HepG2 (cell line): ENCODE results near the gene GPX1. TPM values are rescaled to one million over a fixed set of nuclear protein-coding genes. Genes with fewer than 3 reads are reported as not detected.
A peak's percentile ranks its signal among the peaks of the same experiment; 100 is the strongest.

Source experiments
- CEBPG ChIP-seq: IDR thresholded peaks from 2 replicates; pipeline ENCODE4 v1.6.1; 2016
- FOXJ3 ChIP-seq: sonication (generic); formaldehyde crosslinking; IDR thresholded peaks from 2 replicates; pipeline ENCODE4 v1.4.0; 2020; ENCODE audit warnings: missing genetic modification reagents, mild to moderate bottlenecking, borderline replicate concordance
- MEIS2 ChIP-seq: sonication (generic); formaldehyde crosslinking; IDR thresholded peaks from 2 replicates; pipeline ENCODE4 v1.9.0; 2021; ENCODE audit warnings: mild to moderate bottlenecking, missing genetic modification reagents
- MXI1 ChIP-seq: IDR thresholded peaks from 3 replicates; pipeline ENCODE4 v1.6.1; 2012; ENCODE audit warnings: low read depth, low read length, inconsistent platforms, borderline replicate concordance
- NFE2 ChIP-seq: sonication (generic); formaldehyde crosslinking; IDR thresholded peaks from 2 replicates; pipeline ENCODE4 v1.4.0; 2020; ENCODE audit warnings: missing genetic modification reagents
- NR1H2 ChIP-seq: sonication (generic); formaldehyde crosslinking; IDR thresholded peaks from 2 replicates; pipeline ENCODE4 v1.8.1; 2022; ENCODE audit warnings: low read depth, missing genetic modification reagents, borderline replicate concordance
- REXO4 ChIP-seq: sonication (generic); formaldehyde crosslinking; IDR thresholded peaks from 2 replicates; pipeline ENCODE4 v1.8.0; 2022; ENCODE audit warnings: missing genetic modification reagents, mild to moderate bottlenecking, borderline replicate concordance
- SMC3 ChIP-seq: IDR thresholded peaks from 2 replicates; pipeline ENCODE4 v1.6.1; 2011; ENCODE audit warnings: low read length, improper control_type of control experiment
- TARDBP ChIP-seq: sonication (generic); formaldehyde crosslinking; IDR thresholded peaks from 2 replicates; pipeline ENCODE4 v1.8.0; 2022; ENCODE audit warnings: mild to moderate bottlenecking, missing genetic modification reagents
- ZNF10 ChIP-seq: sonication (generic); formaldehyde crosslinking; IDR thresholded peaks from 2 replicates; pipeline ENCODE4 v1.4.0; 2020; ENCODE audit warnings: mild to moderate bottlenecking, low read depth, missing genetic modification reagents, borderline replicate concordance
- ZNF329 ChIP-seq: sonication (generic); formaldehyde crosslinking; IDR thresholded peaks from 2 replicates; pipeline ENCODE4 v1.9.0; 2021; ENCODE audit warnings: low read depth, mild to moderate bottlenecking, missing genetic modification reagents
- ZNF460 ChIP-seq: sonication (generic); formaldehyde crosslinking; IDR thresholded peaks from 2 replicates; pipeline ENCODE4 v1.5.1; 2020; ENCODE audit warnings: missing genetic modification reagents, mild to moderate bottlenecking, borderline replicate concordance
- ZNF530 ChIP-seq: sonication (generic); formaldehyde crosslinking; IDR thresholded peaks from 2 replicates; pipeline ENCODE4 v1.5.0; 2020; ENCODE audit warnings: low read depth, mild to moderate bottlenecking, missing genetic modification reagents
- ZNF569 ChIP-seq: sonication (generic); formaldehyde crosslinking; IDR thresholded peaks from 2 replicates; pipeline ENCODE4 v1.5.0; 2020; ENCODE audit warnings: mild to moderate bottlenecking, missing genetic modification reagents, moderate library complexity, borderline replicate concordance
- ZNF839 ChIP-seq: sonication (generic); formaldehyde crosslinking; IDR thresholded peaks from 2 replicates; pipeline ENCODE4 v1.4.0; 2020; ENCODE audit warnings: missing genetic modification reagents, mild to moderate bottlenecking, borderline replicate concordance
- polyA plus RNA-seq, 8 experiments: library from polyadenylated mRNA; depleted of rRNA in 3 of 8; stranded (reverse) in 7 of 8; unstranded in 1 of 8; fragments of >200 nt; fragmentation: Illumina TruSeq in 4 of 8; extraction: Trizol in 4 of 8; gene quantifications; 2 replicates each; pipeline versions ENCODE4 v1.2.1 to v1.2.3, GENCODE V29; 2011 to 2016; ENCODE audit warnings: low read depth in 4 of 8, missing spikeins in 1 of 8, mixed read lengths in 1 of 8; ENCODE audit not compliant: insufficient read depth in 1 of 8
- total RNA-seq, 5 experiments: library from RNA; depleted of rRNA; stranded (reverse); fragments of >200 nt; fragmentation: Illumina TruSeq; extraction: Trizol; gene quantifications; 2 replicates each; pipeline ENCODE4 v1.2.3, GENCODE V29; 2016; ENCODE audit warnings: low read depth in 1 of 5
- TF ChIP-seq, protein P1 (sequence below): sonication (generic); formaldehyde crosslinking; IDR thresholded peaks from 2 replicates; pipeline ENCODE4 v1.5.1; 2020; ENCODE audit warnings: missing genetic modification reagents, mild to moderate bottlenecking, borderline replicate concordance
- TF ChIP-seq, protein P2 (sequence below): sonication (generic); formaldehyde crosslinking; IDR thresholded peaks from 2 replicates; pipeline ENCODE4 v1.5.1; 2020; ENCODE audit warnings: missing genetic modification reagents, mild to moderate bottlenecking, borderline replicate concordance
- TF ChIP-seq, protein P3 (sequence below): fragments of 450-650 bp; IDR thresholded peaks from 2 replicates; pipeline ENCODE4 v1.6.1; 2017; ENCODE audit warnings: mild to moderate bottlenecking
- TF ChIP-seq, protein P4 (sequence below): sonication (generic); formaldehyde crosslinking; IDR thresholded peaks from 2 replicates; pipeline ENCODE4 v1.4.0; 2020; ENCODE audit warnings: low read depth, mild to moderate bottlenecking, missing genetic modification reagents
- TF ChIP-seq, protein P5 (sequence below): sonication (generic); formaldehyde crosslinking; IDR thresholded peaks from 2 replicates; pipeline ENCODE4 v1.8.0; 2022; ENCODE audit warnings: missing genetic modification reagents, low read depth, mild to moderate bottlenecking, borderline replicate concordance

The GPX1 gene
- total and polyA plus RNA-seq, 2 of the 13 experiments (the other 11 are each of a cell fraction or from before 2014, with no cell fraction given), result 149 to 168 TPM

DNA sequence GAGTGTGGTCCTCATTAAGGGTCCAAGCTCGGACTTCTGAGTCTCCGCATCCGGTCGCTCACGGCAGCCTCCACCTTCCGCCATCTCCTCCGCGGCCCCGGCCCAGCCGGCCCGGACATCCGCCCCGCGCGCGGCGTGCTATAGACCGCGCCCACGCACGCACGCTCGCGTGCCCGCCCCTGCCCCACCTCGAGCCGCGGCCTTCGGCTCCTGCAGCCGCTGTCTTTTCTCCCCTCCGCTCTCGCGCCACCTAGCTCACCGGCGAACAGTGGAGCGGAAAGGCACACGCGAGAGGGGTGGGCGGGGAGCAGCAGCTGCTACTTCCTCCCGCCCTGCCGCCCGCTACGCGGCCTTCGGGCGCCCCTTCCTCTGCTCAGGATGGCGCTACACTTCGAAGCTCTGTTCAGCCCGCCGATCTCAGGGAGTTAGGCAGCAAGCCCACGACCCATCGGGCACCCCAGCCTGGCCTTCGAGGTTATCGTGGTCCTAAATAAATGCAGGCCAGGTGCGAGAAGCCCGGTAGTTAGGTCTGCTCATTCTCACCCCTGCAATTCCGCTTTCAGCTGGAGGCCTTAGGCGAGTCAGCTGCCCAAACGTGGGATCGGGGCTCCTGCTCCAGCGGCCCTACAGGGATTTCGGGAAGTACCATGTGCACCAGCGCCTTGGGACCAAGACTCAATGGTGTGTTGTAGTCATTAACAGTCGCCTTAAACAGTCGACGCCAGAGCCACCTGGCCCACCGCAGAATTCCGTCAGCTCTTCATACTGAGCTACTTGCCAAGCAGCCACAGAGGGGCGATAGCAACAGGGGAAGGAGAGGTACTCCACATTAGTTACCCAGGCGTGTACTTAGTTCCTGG, 18.0 kb downstream of the GPX1 start, which contains the start of gene USP4 (continued):
- TF ChIP-seq, protein P1, sequence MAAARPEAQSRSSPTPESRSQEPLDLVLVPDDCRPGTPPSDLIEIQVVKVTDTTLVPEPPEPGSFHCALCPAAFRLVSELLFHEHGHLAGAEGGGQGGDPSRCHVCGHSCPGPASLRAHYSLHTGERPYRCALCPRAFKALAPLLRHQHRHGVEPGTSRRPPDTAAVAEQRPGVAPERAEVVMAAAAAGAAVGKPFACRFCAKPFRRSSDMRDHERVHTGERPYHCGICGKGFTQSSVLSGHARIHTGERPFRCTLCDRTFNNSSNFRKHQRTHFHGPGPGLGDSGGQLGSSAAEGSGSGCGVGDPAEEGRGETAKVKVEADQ (CRISPR knock-in tag), result peak; percentile 99
- TF ChIP-seq ZNF460 (CRISPR knock-in tag) (peak; percentile 45; the same call in 1 of the 2 replicates), NR1H2 (CRISPR knock-in tag) (no peak), REXO4 (0 out of 2 replicates have a peak, but pooled peaks have one; percentile 91), MXI1 (peak; percentile 80; the same call in 1 of the 3 replicates), NFE2 (CRISPR knock-in tag) (no peak), MEIS2 (CRISPR knock-in tag) (peak; percentile 57; the same call in 1 of the 2 replicates), CEBPG (CRISPR knock-in tag) (peak; percentile 48; the same call in 1 of the 2 replicates), ZNF569 (CRISPR knock-in tag) (peak; percentile 98; the same call in 1 of the 2 replicates), ZNF10 (CRISPR knock-in tag) (no peak), TARDBP (peak; percentile 94; the same call in 1 of the 2 replicates), SMC3 (peak; percentile 74), FOXJ3 (CRISPR knock-in tag) (no peak), ZNF530 (CRISPR knock-in tag) (no peak; the same call in 1 of the 2 replicates), ZNF839 (CRISPR knock-in tag) (peak; percentile 71; the same call in 1 of the 2 replicates), ZNF329 (CRISPR knock-in tag) (peak; percentile 63; the same call in 1 of the 2 replicates)
- TF ChIP-seq, protein P2, sequence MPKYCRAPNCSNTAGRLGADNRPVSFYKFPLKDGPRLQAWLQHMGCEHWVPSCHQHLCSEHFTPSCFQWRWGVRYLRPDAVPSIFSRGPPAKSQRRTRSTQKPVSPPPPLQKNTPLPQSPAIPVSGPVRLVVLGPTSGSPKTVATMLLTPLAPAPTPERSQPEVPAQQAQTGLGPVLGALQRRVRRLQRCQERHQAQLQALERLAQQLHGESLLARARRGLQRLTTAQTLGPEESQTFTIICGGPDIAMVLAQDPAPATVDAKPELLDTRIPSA (CRISPR knock-in tag), result peak; percentile 92; the same call in 1 of the 2 replicates
- TF ChIP-seq, protein P3, sequence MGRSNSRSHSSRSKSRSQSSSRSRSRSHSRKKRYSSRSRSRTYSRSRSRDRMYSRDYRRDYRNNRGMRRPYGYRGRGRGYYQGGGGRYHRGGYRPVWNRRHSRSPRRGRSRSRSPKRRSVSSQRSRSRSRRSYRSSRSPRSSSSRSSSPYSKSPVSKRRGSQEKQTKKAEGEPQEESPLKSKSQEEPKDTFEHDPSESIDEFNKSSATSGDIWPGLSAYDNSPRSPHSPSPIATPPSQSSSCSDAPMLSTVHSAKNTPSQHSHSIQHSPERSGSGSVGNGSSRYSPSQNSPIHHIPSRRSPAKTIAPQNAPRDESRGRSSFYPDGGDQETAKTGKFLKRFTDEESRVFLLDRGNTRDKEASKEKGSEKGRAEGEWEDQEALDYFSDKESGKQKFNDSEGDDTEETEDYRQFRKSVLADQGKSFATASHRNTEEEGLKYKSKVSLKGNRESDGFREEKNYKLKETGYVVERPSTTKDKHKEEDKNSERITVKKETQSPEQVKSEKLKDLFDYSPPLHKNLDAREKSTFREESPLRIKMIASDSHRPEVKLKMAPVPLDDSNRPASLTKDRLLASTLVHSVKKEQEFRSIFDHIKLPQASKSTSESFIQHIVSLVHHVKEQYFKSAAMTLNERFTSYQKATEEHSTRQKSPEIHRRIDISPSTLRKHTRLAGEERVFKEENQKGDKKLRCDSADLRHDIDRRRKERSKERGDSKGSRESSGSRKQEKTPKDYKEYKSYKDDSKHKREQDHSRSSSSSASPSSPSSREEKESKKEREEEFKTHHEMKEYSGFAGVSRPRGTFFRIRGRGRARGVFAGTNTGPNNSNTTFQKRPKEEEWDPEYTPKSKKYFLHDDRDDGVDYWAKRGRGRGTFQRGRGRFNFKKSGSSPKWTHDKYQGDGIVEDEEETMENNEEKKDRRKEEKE, result no peak
- TF ChIP-seq, protein P4, sequence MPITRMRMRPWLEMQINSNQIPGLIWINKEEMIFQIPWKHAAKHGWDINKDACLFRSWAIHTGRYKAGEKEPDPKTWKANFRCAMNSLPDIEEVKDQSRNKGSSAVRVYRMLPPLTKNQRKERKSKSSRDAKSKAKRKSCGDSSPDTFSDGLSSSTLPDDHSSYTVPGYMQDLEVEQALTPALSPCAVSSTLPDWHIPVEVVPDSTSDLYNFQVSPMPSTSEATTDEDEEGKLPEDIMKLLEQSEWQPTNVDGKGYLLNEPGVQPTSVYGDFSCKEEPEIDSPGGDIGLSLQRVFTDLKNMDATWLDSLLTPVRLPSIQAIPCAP (CRISPR knock-in tag), result peak; percentile 95
- TF ChIP-seq, protein P5, sequence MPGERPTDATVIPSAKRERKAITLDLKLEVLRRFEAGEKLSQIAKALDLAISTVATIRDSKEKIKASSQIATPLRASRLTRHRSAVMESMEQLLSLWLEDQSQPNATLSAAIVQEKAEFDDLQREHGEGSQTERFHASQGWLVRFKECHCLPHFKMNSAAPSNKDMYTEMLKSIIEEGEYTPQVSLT, result peak; percentile 63; the same call in 1 of the 2 replicates
